Fibroblast of skin of left biceps (primary cell): Measurements from ENCODE around the gene CERKL.
"Not testable (repeated sequence)": the region's sequence is repeated elsewhere in the genome, so short reads cannot be mapped to it uniquely, and the experiment has no call there.

ENCODE experiments used
- DNase-seq, 2 experiments: peaks; one replicate each; pipeline ENCODE4 v3.0.0-alpha.2; 2013; ENCODE audit warnings: low read depth in 2 of 2

Gene CERKL, protein sequence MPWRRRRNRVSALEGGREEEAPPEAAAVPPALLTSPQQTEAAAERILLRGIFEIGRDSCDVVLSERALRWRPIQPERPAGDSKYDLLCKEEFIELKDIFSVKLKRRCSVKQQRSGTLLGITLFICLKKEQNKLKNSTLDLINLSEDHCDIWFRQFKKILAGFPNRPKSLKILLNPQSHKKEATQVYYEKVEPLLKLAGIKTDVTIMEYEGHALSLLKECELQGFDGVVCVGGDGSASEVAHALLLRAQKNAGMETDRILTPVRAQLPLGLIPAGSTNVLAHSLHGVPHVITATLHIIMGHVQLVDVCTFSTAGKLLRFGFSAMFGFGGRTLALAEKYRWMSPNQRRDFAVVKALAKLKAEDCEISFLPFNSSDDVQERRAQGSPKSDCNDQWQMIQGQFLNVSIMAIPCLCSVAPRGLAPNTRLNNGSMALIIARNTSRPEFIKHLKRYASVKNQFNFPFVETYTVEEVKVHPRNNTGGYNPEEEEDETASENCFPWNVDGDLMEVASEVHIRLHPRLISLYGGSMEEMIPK

DNA sequence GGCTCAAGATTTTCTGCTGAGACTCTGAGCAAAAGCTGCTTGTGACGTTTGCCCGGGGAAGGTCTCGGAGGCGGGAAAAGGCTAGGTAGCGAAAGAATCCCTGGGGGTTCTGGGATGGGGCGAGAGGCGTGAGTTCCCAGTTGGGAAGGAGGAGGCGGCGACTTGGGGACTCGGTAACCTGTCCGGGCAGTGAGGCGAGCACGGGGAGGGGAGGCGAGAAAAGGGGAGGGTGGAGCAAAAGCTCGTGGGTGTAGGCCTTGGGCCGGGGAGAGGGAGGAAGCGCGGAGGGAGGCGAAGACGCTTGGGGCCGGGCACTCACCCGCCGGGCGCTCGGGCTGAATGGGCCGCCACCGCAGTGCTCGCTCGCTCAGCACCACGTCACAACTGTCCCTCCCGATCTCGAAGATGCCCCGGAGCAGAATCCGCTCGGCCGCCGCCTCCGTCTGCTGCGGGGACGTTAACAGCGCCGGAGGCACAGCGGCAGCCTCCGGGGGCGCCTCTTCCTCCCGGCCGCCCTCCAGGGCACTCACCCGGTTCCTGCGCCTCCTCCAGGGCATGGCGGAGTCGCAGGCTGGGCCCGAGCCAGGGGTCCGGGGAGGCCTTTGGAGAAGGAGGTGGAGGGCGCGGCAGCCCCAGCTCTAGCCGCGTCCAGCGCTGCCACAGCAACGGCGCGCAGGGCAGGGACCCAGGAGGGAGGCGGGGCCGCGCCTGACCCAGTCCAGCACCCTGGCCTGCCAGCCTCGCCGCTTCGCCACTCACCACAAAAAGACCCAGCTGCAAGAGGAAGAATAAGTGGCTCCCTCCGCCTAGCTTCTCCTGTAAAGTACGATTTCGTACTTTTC lies at the start of gene CERKL:
Gene CERKL, minus strand, starts transcription at position 656 of the 842 bp plus-strand sequence. Its CDS starts 99 bp downstream, at position 557.
- no peak for DNase-seq

DNA sequence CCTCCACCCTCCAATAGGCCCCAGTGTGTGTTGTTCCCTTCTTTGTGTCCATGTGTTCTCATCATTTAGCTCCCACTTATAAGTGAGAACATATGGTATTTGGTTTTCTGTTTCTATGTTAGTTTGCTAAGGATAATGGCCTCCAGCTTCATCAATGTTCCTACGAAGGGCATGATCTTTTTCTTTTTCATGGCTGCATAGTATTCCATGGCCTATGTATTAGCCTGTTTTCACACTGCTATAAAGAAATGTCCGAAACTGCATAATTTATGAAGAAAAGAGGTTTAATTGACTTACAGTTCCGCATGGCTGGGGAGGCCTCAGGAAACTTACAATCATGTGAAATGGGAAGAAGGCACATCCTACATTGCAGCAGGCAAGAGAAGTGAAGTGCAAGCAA lies 45.6 kb upstream of the CERKL start:
- not testable (repeated sequence) for DNase-seq

GRCh38 chr2:181698223-181698622 lies 41.3 kb upstream of the CERKL start:
- no peak for DNase-seq

- no peak for DNase-seq
Observed at GRCh38 chr2:181697571-181697970, 40.7 kb upstream of the CERKL start.

DNA sequence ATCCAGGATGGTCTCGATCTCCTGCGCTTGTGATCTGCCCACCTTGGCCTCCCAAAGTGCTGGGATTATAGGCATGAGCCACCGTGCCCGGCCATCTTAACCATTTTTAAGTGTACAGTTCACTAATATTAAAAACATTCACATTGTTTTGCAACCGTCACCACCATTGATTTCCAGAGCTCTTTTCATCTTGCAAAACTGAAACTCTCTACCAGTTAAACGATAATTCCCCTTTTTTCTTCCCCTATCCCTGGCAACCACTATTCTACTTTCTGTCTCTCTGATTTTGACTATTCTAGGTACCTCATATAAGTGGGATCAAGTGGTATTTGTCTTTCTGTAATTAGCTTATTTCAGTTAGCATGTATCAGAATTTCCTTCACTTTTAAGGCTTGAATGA lies 40.2 kb upstream of the CERKL start:
- DNase-seq: no peak

DNA sequence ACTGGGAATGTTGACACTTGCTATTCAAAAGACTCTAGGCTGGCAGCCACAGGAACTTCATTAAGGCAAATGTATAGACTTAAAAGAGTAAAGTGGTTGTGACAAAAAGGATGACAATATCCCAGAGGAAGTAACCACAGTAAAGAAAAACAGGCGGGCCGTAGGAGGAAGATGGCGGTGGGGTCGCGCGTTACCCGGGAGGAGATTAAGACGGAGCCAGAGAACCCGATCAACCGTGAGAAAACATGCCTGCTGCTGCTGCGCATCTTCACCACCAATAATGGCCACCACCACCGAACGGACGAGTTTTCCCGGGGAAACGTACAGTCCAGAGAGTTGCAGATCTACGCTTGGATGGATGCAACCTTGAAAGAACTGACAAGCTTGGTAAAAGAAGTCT lies 37.4 kb upstream of the CERKL start:
- DNase-seq: no peak

DNA sequence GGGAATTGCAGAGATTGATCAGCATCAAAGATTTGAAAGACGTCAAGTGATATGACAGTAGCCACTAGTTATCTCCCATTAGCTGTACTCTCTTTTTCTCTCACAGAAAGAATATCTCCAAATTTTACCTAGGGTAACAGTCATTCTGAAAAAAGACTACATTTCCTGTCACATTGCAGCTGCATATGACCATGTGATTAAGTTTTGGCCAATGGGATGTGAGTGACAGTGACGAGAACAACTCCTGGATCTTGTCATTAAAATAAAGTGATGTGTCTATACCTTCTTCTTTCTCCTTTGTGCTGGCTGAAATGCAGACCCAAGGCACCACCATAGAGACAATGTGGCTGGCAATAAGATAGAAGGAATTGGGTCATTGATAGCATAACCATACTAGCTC lies 34.0 kb upstream of the CERKL start:
- no peak for DNase-seq

DNA sequence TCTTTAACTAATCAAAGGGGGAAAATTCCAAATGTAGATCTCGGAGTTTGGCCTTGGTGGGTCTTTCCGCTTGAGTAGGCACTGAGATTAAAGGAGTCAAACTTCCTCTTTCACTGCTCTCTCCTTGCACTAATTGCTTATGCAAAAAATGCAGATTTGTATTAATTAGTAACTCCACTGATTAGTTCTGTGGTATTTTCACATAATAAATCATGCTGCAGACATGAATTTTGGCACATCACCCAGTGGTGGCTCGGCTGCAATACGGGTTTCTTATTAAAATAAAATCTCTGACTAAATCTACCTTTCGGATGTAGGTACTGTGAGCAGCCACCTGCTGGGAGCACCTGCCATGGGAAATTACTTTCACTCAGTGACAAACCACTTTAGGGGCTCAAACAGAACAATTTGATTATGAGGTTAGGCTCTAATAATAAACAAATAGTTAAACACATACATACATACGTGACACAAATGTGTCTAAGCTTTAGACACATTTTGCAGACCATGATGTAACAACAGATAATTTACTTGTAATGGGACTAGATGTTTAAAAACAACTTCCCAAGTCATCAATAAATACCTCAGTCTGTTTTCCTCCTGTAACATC lies 29.8 kb upstream of the CERKL start:
- DNase-seq: no peak

DNA sequence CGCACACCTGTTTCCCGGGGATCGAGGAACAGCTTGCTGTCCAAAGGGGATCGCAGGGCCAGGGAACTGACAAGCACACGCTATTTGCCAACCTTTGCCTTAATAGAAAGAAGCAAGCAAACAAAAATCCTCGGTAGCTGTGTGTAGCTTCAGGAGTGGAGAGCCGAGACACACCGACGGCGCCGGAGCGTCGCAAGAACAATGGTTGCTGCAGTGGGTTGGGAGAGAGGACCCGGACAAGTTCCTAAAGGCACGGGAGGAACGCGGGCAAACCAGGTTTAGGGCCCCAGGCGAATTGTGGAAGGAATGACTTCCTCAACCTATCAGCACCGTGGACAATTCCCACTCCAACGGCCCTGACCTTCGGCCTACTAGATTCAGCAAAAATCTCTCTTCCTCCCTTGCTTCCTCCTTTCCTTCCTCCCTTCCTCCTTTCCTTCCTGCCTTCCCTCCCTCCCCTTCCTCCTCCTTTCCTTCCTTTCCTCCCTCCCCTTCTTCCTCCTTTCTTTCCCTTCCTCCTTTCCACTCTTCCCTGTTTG lies 28.3 kb upstream of the CERKL start:
- no peak for DNase-seq

DNA sequence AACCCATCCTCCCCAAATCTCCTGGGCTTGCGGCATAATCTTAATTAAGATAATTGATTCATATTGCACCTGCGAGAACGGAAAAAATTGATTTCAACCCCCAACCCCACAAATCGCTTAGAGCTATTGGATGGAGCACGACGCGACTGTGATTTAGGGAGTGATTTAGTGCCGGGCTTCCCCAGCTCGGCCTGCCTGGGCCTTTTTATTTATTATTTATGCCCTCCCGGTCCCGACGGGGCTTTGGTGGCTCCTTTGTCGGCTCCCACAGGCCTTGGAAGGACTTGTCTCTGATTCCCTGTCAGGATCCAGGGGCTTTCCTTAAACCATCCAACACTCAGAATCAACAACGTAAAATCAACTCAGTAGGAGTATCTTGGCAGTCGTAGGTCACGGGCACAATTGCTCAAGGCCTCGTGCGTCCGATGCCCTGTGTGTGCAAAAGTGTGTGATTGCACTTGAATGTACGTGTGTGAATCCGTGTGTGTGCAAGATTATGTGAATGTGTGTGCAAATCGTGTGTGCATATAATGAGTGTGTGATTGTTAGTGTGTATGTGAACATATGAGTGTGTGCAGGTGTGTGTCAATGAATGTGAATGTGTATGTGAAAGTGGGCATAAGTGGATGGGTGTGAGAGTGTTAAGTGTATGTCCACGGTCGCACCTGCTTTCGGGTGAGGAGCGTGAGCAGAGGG lies 27.7 kb upstream of the CERKL start:
- DNase-seq: no peak

- DNase-seq: no peak
Observed at GRCh38 chr2:181683518-181684453, 26.9 kb upstream of the CERKL start.

DNA sequence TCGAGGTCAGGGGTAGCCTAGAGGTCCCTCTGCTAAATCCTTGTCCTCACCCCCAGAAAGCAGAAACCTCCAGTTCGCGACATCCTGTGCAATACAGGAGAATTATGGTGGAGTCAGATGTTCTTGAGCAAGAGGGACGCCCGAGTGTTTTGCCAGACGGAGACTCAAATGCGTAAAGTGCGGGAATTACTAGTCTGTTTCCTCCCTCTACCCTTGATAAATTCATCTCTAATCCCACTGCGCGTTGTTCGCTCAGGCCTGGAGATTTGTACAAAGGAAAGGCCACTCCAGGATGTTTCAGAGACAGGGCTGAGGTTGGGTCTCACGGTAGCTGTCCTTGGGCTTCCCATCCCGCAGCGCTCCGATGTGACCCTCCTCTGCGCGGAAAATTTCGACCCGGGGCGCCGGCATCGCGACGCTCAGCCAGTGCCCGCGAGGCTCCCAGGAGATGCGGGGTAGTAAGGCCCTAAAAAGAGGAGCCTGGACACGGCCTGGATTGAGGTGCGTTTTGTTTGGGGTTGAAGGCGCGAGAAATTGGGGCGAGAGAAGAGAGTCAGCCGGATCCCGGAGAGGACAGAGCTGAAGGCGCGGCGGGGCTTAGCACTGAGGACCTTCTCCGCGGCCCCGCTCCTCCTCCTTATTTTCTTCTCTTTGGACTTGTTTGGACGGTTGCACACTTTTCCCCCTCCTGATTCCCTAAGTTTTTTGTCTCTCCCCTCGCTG lies 26.1 kb upstream of the CERKL start:
- no peak for DNase-seq

GRCh38 chr2:181682026-181682789 lies 25.3 kb upstream of the CERKL start:
- no peak for DNase-seq

GRCh38 chr2:181680937-181681811 lies 24.3 kb upstream of the CERKL start:
- DNase-seq: no peak

- DNase-seq: no peak
Observed at GRCh38 chr2:181680055-181680936, 23.4 kb upstream of the CERKL start, which contains the start of gene NEUROD1. NEUROD1 (minus strand) TSS chr2:181680517; CDS start chr2:181678860, 1,657 bp downstream.

DNA sequence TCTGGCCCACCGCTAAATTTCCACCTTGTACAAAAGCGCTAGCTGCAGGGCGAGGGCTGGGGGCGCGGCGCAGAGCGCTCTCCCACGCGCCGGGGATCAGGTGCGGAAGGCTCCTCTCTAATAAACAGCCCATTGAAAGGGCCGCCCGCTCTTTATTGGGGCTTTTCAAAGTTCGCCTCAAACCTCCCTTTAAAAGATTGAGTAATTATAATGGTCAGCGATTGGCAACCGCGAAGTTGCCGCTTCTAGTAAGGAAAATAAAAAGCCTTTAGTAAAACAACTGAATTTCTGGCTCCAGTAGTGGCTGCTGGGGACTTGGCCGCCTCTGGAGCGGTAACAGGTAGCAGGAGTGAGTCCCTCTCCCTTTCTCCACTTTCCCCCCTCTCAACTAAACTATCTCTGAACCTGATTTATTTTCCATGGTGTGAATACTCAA lies 22.7 kb upstream of the CERKL start:
- DNase-seq: no peak
